Activated CD4-positive, alpha-beta T cell treated with anti-CD3 and anti-CD28 coated beads for 48 hours (primary cell): ENCODE measurements around the gene ETDC.

ENCODE experiments used
- DNase-seq: peaks from one replicate; pipeline ENCODE4 v3.0.0-alpha.2; 2020

The ETDC gene

DNA sequence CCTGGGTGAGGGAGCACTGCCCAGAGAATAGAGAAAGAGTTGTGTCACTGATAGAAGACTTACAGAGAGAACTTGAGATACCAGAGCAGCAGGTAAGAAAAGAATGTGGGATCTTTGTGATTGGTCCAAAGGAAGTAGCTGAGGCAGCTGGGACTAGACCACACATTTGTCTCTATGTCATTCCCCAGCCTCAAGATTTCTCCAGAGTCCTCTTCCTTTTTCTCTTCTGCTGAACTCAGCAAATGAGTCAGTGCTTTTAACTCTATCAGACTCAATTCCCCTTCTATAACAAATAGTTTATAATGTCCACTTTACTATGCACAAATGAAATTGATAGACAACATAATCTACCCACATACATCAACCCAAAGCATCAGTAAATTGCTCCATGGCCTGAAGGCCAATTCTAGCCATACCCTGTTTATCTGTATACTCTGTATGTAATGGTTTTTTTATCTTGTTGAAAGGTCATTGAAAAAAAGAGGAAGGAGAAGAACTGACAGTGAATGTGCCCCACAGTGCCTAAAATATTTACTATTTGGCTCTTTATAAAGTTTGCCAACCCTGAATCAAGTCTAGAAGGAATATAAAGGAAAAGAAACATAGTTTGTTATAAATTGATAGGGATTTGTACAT lies 38.2 kb downstream of the ETDC start:
- no peak for DNase-seq

- no peak for DNase-seq
Measured at GRCh38 chrX:135354288-135354687, 45.0 kb downstream of the ETDC start.
